PFSK-1 (cell line): ENCODE results near the gene ZNF253.

ENCODE experiments used
- SIN3A ChIP-seq: IDR thresholded peaks from 2 replicates; pipeline ENCODE4 v1.6.1; 2012; ENCODE audit warnings: mild to moderate bottlenecking, low read length, moderate library complexity, borderline replicate concordance; ENCODE audit not compliant: insufficient read depth
- TAF1 ChIP-seq: IDR thresholded peaks from 2 replicates; pipeline ENCODE4 v1.6.1; 2012; ENCODE audit warnings: low read length, control low read depth, borderline replicate concordance; ENCODE audit not compliant: insufficient read depth
- TF ChIP-seq, protein P1 (sequence below), 2 experiments: IDR thresholded peaks; 2 replicates each; pipeline versions ENCODE4 v1.6.1 to v1.8.0; 2011 to 2012; ENCODE audit warnings: low read depth in 2 of 2, low read length in 2 of 2, control low read depth in 1 of 2, inconsistent platforms in 1 of 2, mild to moderate bottlenecking in 1 of 2, moderate library complexity in 1 of 2; ENCODE audit not compliant: insufficient read depth in 1 of 2

DNA sequence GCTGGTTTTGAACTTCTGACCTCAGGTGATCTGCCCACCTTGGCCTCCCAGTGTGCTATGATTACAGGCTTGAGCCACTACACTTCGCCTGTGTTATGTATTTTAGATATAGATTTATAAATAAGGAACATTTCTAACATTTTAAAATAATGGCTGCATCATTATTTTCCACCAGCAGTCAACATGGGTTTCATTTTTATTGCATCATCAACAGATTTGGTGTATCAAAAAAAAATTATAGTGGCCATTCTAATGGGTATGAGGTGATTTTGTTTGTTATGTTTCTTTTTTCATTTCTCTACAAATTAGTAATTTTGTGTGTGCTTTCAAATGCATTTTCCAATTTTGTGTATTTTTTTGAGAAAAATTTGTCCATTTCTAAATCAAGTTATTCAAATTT lies 18.9 kb downstream of the ZNF253 start:
- TF ChIP-seq SIN3A (no peak), TAF1 (no peak)
- TF ChIP-seq, protein P1, sequence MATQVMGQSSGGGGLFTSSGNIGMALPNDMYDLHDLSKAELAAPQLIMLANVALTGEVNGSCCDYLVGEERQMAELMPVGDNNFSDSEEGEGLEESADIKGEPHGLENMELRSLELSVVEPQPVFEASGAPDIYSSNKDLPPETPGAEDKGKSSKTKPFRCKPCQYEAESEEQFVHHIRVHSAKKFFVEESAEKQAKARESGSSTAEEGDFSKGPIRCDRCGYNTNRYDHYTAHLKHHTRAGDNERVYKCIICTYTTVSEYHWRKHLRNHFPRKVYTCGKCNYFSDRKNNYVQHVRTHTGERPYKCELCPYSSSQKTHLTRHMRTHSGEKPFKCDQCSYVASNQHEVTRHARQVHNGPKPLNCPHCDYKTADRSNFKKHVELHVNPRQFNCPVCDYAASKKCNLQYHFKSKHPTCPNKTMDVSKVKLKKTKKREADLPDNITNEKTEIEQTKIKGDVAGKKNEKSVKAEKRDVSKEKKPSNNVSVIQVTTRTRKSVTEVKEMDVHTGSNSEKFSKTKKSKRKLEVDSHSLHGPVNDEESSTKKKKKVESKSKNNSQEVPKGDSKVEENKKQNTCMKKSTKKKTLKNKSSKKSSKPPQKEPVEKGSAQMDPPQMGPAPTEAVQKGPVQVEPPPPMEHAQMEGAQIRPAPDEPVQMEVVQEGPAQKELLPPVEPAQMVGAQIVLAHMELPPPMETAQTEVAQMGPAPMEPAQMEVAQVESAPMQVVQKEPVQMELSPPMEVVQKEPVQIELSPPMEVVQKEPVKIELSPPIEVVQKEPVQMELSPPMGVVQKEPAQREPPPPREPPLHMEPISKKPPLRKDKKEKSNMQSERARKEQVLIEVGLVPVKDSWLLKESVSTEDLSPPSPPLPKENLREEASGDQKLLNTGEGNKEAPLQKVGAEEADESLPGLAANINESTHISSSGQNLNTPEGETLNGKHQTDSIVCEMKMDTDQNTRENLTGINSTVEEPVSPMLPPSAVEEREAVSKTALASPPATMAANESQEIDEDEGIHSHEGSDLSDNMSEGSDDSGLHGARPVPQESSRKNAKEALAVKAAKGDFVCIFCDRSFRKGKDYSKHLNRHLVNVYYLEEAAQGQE (IDR thresholded peaks at IDR 0.05; ENCODE audit: insufficient read depth in 1 of 2, low read depth in 2 of 2, low read length in 2 of 2), result no peak
